Panc1 (cell line): Measurements from ENCODE around the gene CHRDL2. TPM values are rescaled to one million over a fixed set of nuclear protein-coding genes. Genes with fewer than 3 reads are reported as not detected.

Experiments used
- ATAC-seq: fragments of 200-7000 bp; cut with Tn5 transposase; 2 replicates; pipeline ENCODE4 v1.9.1; 2020; ENCODE audit warnings: mild to moderate bottlenecking, moderate library complexity
- BruUV-seq: library from RNA; stranded (reverse); fragments of 400-500 nt; replicated peaks from 2 replicates; lab custom pipeline; 2021; lab: Mats Ljungman, UMichigan
- CTCF ChIA-PET: fragments of 300-600 bp; sonication (Branson Sonifier 250); formaldehyde crosslinking; loops from one replicate; lab custom pipeline; 2022; ENCODE audit warnings: antibody characterized with exemption; lab: Charles Lee
- POLR2A ChIA-PET: fragments of 300-600 bp; sonication (Branson Sonifier 250); formaldehyde crosslinking; loops from one replicate; lab custom pipeline; 2022; ENCODE audit warnings: antibody characterized with exemption; lab: Charles Lee
- DNase-seq: peaks from one replicate; pipeline ENCODE4 v3.0.0-alpha.2; 2010; ENCODE audit warnings: low read depth, low spot score
- H3K27ac ChIP-seq: 2 replicates; pipeline ENCODE4 v1.5.1; 2011; ENCODE audit warnings: mild to moderate bottlenecking, low read length, inconsistent platforms
- H3K27me3 ChIP-seq: fragments of 200-500 bp; sonication (Bioruptor generic); 2 replicates; pipeline ENCODE4 v1.6.0; 2014; ENCODE audit warnings: low read length, inconsistent platforms; ENCODE audit not compliant: control insufficient read depth, insufficient read depth
- H3K36me3 ChIP-seq: fragments of 200-500 bp; sonication (Bioruptor generic); 2 replicates; pipeline ENCODE4 v1.5.1; 2014; ENCODE audit warnings: inconsistent platforms, mild to moderate bottlenecking, low read length, moderate library complexity; ENCODE audit not compliant: control insufficient read depth, insufficient read depth
- H3K4me1 ChIP-seq: 2 replicates; pipeline ENCODE4 v1.5.1; 2011; ENCODE audit warnings: inconsistent platforms, mild to moderate bottlenecking, low read length, moderate library complexity; ENCODE audit not compliant: control insufficient read depth, insufficient read depth
- H3K4me3 ChIP-seq, 2 experiments: 2 replicates each; pipeline ENCODE4 v1.5.1; 2011 to 2012; ENCODE audit warnings: low read depth in 2 of 2, low read length in 2 of 2, mild to moderate bottlenecking in 2 of 2, inconsistent platforms in 1 of 2, moderate library complexity in 1 of 2
- H3K9me3 ChIP-seq: fragments of 200-500 bp; sonication (Bioruptor generic); 2 replicates; pipeline ENCODE4 v1.5.1; 2014; ENCODE audit warnings: low read depth, mild to moderate bottlenecking, inconsistent platforms, low read length, moderate library complexity; ENCODE audit not compliant: control insufficient read depth, insufficient read depth
- POLR2AphosphoS5 ChIP-seq: IDR thresholded peaks from 2 replicates; pipeline ENCODE4 v1.6.1; 2012; ENCODE audit warnings: mild to moderate bottlenecking, low read depth, low read length, moderate library complexity
- SIN3A ChIP-seq: IDR thresholded peaks from 2 replicates; pipeline ENCODE4 v1.6.1; 2012; ENCODE audit warnings: low read depth, mild to moderate bottlenecking, low read length, moderate library complexity, borderline replicate concordance; ENCODE audit not compliant: insufficient read depth
- TCF7L2 ChIP-seq: IDR thresholded peaks from 2 replicates; pipeline ENCODE4 v1.6.1; 2011; ENCODE audit warnings: mild to moderate bottlenecking, low read depth, low read length, inconsistent platforms
- in situ Hi-C: cut with HindIII; loops from 2 replicates; pipeline ENCODE4 v1.10.0; 2016; ENCODE audit warnings: low sequenced_read_pairs, low pct_unique_long_range_greater_than_20kb
- intact Hi-C: fragments of 100-400 bp; cut with micrococcal nuclease; formaldehyde crosslinking; loops from one replicate; pipeline ENCODE4 v1.10.0; 2022; ENCODE audit not compliant: unreplicated experiment
- total RNA-seq: library from RNA; stranded (reverse); gene quantifications from one replicate; pipeline ENCODE4 v1.2.1, GENCODE V29; 2021; ENCODE audit not compliant: unreplicated experiment
- TF ChIP-seq, protein P1 (sequence below): fragments of 450-650 bp; IDR thresholded peaks from 2 replicates; pipeline ENCODE4 v1.5.1; 2017; ENCODE audit warnings: mild to moderate bottlenecking
- TF ChIP-seq, protein P2 (sequence below), 2 experiments: IDR thresholded peaks; 2 replicates each; pipeline ENCODE4 v1.6.1; 2011 to 2012; ENCODE audit warnings: low read depth in 2 of 2, control low read depth in 1 of 2, low read length in 1 of 2, mild to moderate bottlenecking in 1 of 2, moderate library complexity in 1 of 2; ENCODE audit not compliant: insufficient read depth in 1 of 2

Gene CHRDL2
- total RNA-seq, 1 experiment from 2014 or later: 0.15 TPM

DNA sequence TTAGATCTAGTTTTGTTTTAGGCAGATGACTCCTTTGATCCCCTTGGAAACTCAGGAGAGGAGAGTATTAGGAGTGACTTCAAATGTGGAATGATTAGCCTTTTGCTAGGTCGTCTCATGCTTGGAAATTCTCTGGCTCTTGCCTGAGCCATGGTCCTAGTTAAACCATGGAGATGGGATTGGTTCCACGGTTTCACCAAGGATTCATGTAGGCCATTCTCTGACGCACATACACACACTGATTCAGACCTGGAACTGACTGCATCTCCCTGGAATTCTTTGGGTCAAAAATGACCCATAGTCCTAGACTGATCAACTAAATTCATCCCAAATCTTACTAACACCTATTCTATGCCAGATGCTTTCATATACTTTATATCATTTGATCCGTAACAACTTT lies 82.3 kb downstream of the CHRDL2 start:
- ChIA-PET POLR2A (no interaction called here), CTCF (no interaction called here)
- no peaks in the 10 kb centered on the region for H3K27me3 ChIP-seq
- BruUV-seq: no TSS peak
- no peaks in the 10 kb centered on the region for H3K9me3 ChIP-seq
- no peak overlapping the region for H3K4me3 ChIP-seq
- in situ Hi-C loops (no loop called here), intact Hi-C loops (no loop called here)
- H3K27ac ChIP-seq: no peak overlapping the region
- no peaks in the 10 kb centered on the region for H3K36me3 ChIP-seq
- DNase-seq (no peak), ATAC-seq (no peak)
- TF ChIP-seq, protein P1, sequence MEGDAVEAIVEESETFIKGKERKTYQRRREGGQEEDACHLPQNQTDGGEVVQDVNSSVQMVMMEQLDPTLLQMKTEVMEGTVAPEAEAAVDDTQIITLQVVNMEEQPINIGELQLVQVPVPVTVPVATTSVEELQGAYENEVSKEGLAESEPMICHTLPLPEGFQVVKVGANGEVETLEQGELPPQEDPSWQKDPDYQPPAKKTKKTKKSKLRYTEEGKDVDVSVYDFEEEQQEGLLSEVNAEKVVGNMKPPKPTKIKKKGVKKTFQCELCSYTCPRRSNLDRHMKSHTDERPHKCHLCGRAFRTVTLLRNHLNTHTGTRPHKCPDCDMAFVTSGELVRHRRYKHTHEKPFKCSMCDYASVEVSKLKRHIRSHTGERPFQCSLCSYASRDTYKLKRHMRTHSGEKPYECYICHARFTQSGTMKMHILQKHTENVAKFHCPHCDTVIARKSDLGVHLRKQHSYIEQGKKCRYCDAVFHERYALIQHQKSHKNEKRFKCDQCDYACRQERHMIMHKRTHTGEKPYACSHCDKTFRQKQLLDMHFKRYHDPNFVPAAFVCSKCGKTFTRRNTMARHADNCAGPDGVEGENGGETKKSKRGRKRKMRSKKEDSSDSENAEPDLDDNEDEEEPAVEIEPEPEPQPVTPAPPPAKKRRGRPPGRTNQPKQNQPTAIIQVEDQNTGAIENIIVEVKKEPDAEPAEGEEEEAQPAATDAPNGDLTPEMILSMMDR: no peak
- TF ChIP-seq POLR2AphosphoS5: no peak
- TF ChIP-seq, protein P2, sequence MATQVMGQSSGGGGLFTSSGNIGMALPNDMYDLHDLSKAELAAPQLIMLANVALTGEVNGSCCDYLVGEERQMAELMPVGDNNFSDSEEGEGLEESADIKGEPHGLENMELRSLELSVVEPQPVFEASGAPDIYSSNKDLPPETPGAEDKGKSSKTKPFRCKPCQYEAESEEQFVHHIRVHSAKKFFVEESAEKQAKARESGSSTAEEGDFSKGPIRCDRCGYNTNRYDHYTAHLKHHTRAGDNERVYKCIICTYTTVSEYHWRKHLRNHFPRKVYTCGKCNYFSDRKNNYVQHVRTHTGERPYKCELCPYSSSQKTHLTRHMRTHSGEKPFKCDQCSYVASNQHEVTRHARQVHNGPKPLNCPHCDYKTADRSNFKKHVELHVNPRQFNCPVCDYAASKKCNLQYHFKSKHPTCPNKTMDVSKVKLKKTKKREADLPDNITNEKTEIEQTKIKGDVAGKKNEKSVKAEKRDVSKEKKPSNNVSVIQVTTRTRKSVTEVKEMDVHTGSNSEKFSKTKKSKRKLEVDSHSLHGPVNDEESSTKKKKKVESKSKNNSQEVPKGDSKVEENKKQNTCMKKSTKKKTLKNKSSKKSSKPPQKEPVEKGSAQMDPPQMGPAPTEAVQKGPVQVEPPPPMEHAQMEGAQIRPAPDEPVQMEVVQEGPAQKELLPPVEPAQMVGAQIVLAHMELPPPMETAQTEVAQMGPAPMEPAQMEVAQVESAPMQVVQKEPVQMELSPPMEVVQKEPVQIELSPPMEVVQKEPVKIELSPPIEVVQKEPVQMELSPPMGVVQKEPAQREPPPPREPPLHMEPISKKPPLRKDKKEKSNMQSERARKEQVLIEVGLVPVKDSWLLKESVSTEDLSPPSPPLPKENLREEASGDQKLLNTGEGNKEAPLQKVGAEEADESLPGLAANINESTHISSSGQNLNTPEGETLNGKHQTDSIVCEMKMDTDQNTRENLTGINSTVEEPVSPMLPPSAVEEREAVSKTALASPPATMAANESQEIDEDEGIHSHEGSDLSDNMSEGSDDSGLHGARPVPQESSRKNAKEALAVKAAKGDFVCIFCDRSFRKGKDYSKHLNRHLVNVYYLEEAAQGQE (IDR thresholded peaks at IDR 0.05; ENCODE audit: insufficient read depth in 1 of 2, low read depth in 2 of 2, low read length in 1 of 2): no peak
- TF ChIP-seq SIN3A: no peak
- no peak for TF ChIP-seq TCF7L2
- no peaks in the 10 kb centered on the region for H3K4me1 ChIP-seq

DNA sequence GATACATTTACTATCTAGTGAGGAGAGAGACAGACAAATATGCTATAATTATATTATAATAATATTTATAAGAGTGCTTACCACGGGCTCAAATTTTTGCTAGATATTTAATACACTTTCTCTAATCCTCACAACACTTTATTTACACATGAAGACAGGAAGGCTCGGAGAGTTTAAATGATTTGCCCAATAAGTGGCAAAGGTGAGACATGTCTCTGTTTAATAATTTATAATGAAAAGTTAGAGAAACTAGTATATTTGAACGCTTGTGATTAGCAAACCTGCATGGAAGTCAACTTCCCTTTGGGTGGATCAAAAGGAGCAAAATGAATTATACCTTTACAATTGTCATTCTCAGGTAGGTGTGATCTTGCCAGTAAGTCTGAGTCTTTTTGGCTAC lies 83.4 kb downstream of the CHRDL2 start:
- no peak overlapping the region for H3K27ac ChIP-seq
- intact Hi-C loops (no loop called here), in situ Hi-C loops (no loop called here)
- no peaks in the 10 kb centered on the region for H3K36me3 ChIP-seq
- H3K4me1 ChIP-seq: no peaks in the 10 kb centered on the region
- no peaks in the 10 kb centered on the region for H3K9me3 ChIP-seq
- CTCF ChIA-PET: no interaction called here
- DNase-seq (no peak), ATAC-seq (no peak)
- TF ChIP-seq, protein P2 (IDR thresholded peaks at IDR 0.05; ENCODE audit: insufficient read depth in 1 of 2, low read depth in 2 of 2, low read length in 1 of 2): no peak
- TF ChIP-seq, protein P1: no peak
- no peak for TF ChIP-seq TCF7L2
- TF ChIP-seq POLR2AphosphoS5: no peak
- TF ChIP-seq SIN3A: no peak
- POLR2A ChIA-PET: interaction anchor here (0.5 kb wide), 1 partner anchor 199 kb away, joined by 3 read pairs; no protein-coding TSS in a partner anchor
- no peak overlapping the region for H3K4me3 ChIP-seq
- H3K27me3 ChIP-seq: no peaks in the 10 kb centered on the region
- no TSS peak for BruUV-seq
